Motor neuron (in vitro differentiated cells): ENCODE data around the gene AK9. TPM values are rescaled to one million over a fixed set of nuclear protein-coding genes. Genes with fewer than 3 reads are reported as not detected.
"Not testable (repeated sequence)": the region's sequence is repeated elsewhere in the genome, so short reads cannot be mapped to it uniquely, and the experiment has no call there.

Experiments used
- ATAC-seq, 8 experiments: fragments of 200-7000 bp; cut with Tn5 transposase; replicated peaks in 6 of 8; 2 replicates each; pipeline ENCODE4 v1.8.0; 2021; ENCODE audit warnings: mild to moderate bottlenecking in 8 of 8, moderate library complexity in 8 of 8
- H3K27ac ChIP-seq, 2 donors: fragments of 250-450 bp; sonication (Bioruptor Pico); 2 replicates each; pipeline ENCODE4 v1.9.0; 2021; ENCODE audit warnings: antibody characterized with exemption in 2 of 2, mild to moderate bottlenecking in 2 of 2, moderate library complexity in 1 of 2
- H3K4me1 ChIP-seq, 2 donors: fragments of 250-450 bp; sonication (Bioruptor Pico); replicated peaks in 1 of 2; 2 replicates each; pipeline ENCODE4 v1.6.1; 2021; ENCODE audit warnings: antibody characterized with exemption in 2 of 2, mild to moderate bottlenecking in 2 of 2, moderate library complexity in 1 of 2
- H3K4me3 ChIP-seq, 5 donors: fragments of 250-450 bp; sonication (Bioruptor Pico); 2 replicates each; pipeline ENCODE4 v1.9.0; 2021; ENCODE audit warnings: antibody characterized with exemption in 5 of 5, mild to moderate bottlenecking in 5 of 5, moderate library complexity in 4 of 5
- WGBS, 10 experiments: fragments of 450-650 bp; shearing (Covaris generic); methylation state at CpG; one replicate each; pipeline ENCODE4 v1.0.0; 2022; 5-methylcytosine and 5-hydroxymethylcytosine counted together
- in situ Hi-C, 9 experiments: fragments of 400-800 bp; cut with MboI; loops; one replicate each; pipeline ENCODE4 v1.15.0; 2021; ENCODE audit warnings: low sequenced_read_pairs in 9 of 9, low pct_unique_long_range_greater_than_20kb in 2 of 9; ENCODE audit not compliant: unreplicated experiment in 9 of 9
- total RNA-seq, 8 experiments: library from RNA; unstranded; fragments of 300-600 nt; gene quantifications; 2 replicates each; pipeline versions ENCODE4 v1.2.3 to v1.2.4, GENCODE V29; 2022

Gene AK9
- total RNA-seq, 8 experiments from 2014 or later: 7.0 to 18.1 (median 13.3) TPM

DNA sequence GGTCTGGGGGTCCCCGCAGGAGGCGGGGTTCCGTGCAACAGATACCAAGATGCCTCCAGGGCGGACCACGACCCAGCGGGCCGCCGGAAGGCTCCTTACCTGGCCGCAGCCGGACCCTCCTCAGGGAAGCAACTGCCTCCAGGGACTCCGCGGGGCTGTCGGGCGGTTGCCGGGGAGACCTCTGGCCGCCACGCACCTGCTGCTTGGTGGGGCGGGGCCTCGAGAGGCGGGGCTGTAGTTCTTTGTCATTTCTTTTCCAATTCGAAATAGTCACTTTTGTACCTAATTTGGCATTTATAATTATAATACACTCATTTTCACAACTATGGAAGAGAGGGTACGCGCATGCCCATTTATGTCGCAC lies 647 bp downstream of the AK9 start:
- in situ Hi-C loops: loop anchor here in 2 of 9 experiments (10.0 to 25.0 kb wide), 3 partner anchors 96 to 178 kb away; no protein-coding TSS in a partner anchor
- Histone ChIP-seq H3K4me3 (peak overlapping the region; percentile 77 to 99 (median 91)), H3K4me1 (peaks cover 0 to 7% of the 10 kb centered on the region in 2 donors), H3K27ac (peak overlapping the region in 1 of 2 donors; percentile 69)
- 0% methylated on average over 3 to 10 of the region's 24 CpGs; no CpG with 5 or more reads in 6 of the 10 experiments for WGBS, 10 experiments
- ATAC-seq: peak in 7 of 8 experiments; percentile 1 to 49 (median 27)

GRCh38 chr6:109687271-109687761 lies 3.7 kb downstream of the AK9 start:
- peaks cover 0 to 6% of the 10 kb centered on the region in 2 donors for H3K4me1 ChIP-seq
- in situ Hi-C loops: loop anchor here in 1 of 9 experiments (25.0 kb wide), 1 partner anchor 175 kb away; no protein-coding TSS in a partner anchor
- ATAC-seq: peak in 2 of 8 experiments; percentile 7 to 18
- no peak overlapping the region for H3K27ac ChIP-seq
- 0 to 100% (median 58%) methylated on average over 1 to 2 of the region's 2 CpGs; no CpG with 5 or more reads in 5 of the 10 experiments for WGBS, 10 experiments
- no peak overlapping the region for H3K4me3 ChIP-seq

GRCh38 chr6:109686566-109687265 lies 4.3 kb downstream of the AK9 start:
- Histone ChIP-seq H3K4me1 (no peaks in the 10 kb centered on the region), H3K4me3 (no peak overlapping the region), H3K27ac (no peak overlapping the region)
- WGBS, 10 experiments: 43 to 100% (median 100%) methylated on average over 1 of the region's 1 CpG; no CpG with 5 or more reads in 5 of the 10 experiments
- no peak for ATAC-seq
- in situ Hi-C loops: loop anchor here in 1 of 9 experiments (25.0 kb wide), 1 partner anchor 174 kb away; no protein-coding TSS in a partner anchor

GRCh38 chr6:109678661-109679505 lies 12.1 kb downstream of the AK9 start:
- WGBS, 10 experiments: 32 to 83% (median 61%) methylated on average over 1 to 3 of the region's 15 CpGs; no CpG with 5 or more reads in 4 of the 10 experiments

GRCh38 chr6:109678240-109678639 lies 12.8 kb downstream of the AK9 start:
- Histone ChIP-seq H3K4me1 (peaks cover 0 to 5% of the 10 kb centered on the region in 2 donors), H3K27ac (no peak overlapping the region), H3K4me3 (no peak overlapping the region)
- ATAC-seq: no peak
- 29 to 85% (median 73%) methylated on average over 1 to 4 of the region's 4 CpGs; no CpG with 5 or more reads in 1 of the 10 experiments for whole genome bisulfite sequencing, 10 experiments
- in situ Hi-C loops: loop anchor here in 1 of 9 experiments (25.0 kb wide), 1 partner anchor 166 kb away; no protein-coding TSS in a partner anchor

More at GRCh38 chr6:109678661-109679505, 12.1 kb downstream of the AK9 start:
- in situ Hi-C loops: loop anchor here in 1 of 9 experiments (25.0 kb wide), 1 partner anchor 167 kb away; no protein-coding TSS in a partner anchor
- not testable (repeated sequence) for H3K4me1 ChIP-seq
- peak in 6 of 8 experiments; percentile 37 to 100 (median 84) for ATAC-seq
- Histone ChIP-seq H3K27ac (peak overlapping the region; percentile 59 to 74), H3K4me3 (peak overlapping the region in 3 of 5 donors; percentile 13 to 21 (median 20))

DNA sequence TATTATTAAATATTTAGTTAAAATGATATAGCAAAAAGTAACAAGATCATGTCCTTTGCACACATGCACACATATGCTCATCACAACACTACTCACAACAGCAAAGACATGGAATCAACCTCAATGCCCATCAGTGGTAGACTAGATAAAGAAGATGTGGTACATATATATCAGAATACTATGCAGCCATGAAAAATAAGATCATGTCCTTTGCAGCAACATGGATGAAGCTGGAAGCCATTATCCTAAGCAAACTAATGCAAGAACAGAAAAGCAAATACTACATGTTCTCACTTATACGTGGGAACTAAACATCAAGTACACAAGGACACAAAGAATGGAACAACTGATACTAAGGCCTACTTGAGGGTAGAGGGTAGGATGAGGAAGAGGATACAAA lies 14.3 kb downstream of the AK9 start:
- Histone ChIP-seq H3K27ac (no peak overlapping the region), H3K4me3 (no peak overlapping the region), H3K4me1 (peaks cover 0 to 5% of the 10 kb centered on the region in 2 donors)
- ATAC-seq: no peak
- 38 to 100% (median 100%) methylated on average over 1 of the region's 1 CpG; no CpG with 5 or more reads in 1 of the 10 experiments for WGBS, 10 experiments
- in situ Hi-C loops: loop anchor here in 1 of 9 experiments (25.0 kb wide), 1 partner anchor 164 kb away; no protein-coding TSS in a partner anchor

DNA sequence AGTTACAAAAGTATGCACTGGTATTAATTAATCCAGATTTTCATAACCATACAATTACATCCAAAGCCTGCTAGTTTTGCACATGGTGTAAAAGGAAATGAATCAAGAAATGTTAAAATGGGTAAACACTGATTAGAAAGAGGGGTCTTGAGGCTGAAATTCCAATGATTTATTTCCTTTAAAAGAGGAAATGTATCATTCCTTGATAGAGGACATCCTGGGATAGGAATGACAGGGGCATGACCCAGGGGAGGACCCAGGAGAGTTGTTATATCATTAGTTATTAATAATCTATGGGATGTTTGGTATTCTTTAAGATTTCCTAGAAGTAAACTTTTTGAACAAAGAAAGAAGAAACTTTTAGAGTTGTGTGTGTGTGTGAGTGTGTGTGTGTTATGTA lies 18.2 kb downstream of the AK9 start:
- in situ Hi-C loops: no loop called here
- Histone ChIP-seq H3K27ac (no peak overlapping the region), H3K4me3 (no peak overlapping the region), H3K4me1 (no peaks in the 10 kb centered on the region)
- ATAC-seq: no peak

- in situ Hi-C loops: no loop called here
- peak in 3 of 8 experiments; percentile 94 to 95 (median 95) for ATAC-seq
- no peak overlapping the region for H3K4me3 ChIP-seq
- H3K27ac ChIP-seq: no peak overlapping the region
- no peaks in the 10 kb centered on the region for H3K4me1 ChIP-seq
- WGBS, 10 experiments: 0 to 100% (median 78%) methylated on average over 1 of the region's 1 CpG; no CpG with 5 or more reads in 3 of the 10 experiments
Observed at GRCh38 chr6:109672175-109672574, 18.8 kb downstream of the AK9 start.

- Histone ChIP-seq H3K4me3 (no peak overlapping the region), H3K4me1 (no peaks in the 10 kb centered on the region), H3K27ac (no peak overlapping the region)
- in situ Hi-C loops: no loop called here
- ATAC-seq: peak in 3 of 8 experiments; percentile 70 to 76 (median 74)
- 0 to 100% (median 58%) methylated on average over 1 to 2 of the region's 2 CpGs for WGBS, 10 experiments
Observed at GRCh38 chr6:109671733-109672132, 19.3 kb downstream of the AK9 start.

DNA sequence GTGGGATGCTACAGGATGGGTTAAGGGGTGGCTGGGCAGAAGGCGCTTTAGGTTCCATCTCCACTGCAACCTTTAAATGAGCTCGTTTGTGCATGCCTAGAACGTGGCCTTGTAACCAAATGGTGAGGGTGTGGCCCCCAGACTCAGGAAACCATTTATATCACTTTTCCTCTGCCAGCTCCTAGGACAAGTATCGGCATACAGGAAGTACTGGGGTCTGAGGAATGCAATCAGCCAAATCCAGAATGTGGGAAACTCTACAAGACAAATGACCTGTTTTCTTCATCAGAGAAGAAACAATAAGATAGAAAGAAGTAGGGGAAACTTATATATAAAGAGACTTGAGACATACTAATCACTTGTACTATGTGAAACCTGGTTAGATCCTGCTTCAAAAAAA lies 21.2 kb downstream of the AK9 start:
- ATAC-seq: no peak
- WGBS, 10 experiments: 64 to 100% (median 86%) methylated on average over 1 to 4 of the region's 4 CpGs; no CpG with 5 or more reads in 1 of the 10 experiments

DNA sequence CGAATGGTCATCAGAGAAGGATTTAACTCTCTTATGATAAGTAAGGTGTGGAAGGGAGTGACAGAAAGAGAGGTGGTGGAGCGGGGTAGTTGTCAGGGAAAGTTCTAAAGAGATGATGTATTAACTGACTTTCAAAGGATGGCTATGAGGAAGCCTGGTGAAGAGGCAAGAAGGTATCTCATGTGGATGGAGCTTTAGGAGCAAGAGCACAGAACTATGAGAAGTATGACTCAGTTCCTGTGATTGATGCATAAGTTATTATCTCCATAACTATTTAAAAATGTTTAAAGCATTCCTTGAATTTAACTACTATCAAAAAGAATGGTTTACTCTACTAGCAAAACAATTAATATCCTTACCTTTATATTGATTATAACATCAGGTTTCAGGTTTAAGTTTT lies 28.8 kb downstream of the AK9 start:
- H3K27ac ChIP-seq: no peak overlapping the region
- WGBS, 10 experiments: 63 to 100% (median 87%) methylated on average over 1 to 2 of the region's 2 CpGs; no CpG with 5 or more reads in 2 of the 10 experiments
- in situ Hi-C loops: no loop called here
- H3K4me3 ChIP-seq: no peak overlapping the region
- H3K4me1 ChIP-seq: no peaks in the 10 kb centered on the region
- ATAC-seq: no peak

More for the DNA sequence above, 21.2 kb downstream of the AK9 start:
- no peaks in the 10 kb centered on the region for H3K4me1 ChIP-seq
- H3K4me3 ChIP-seq: no peak overlapping the region
- no peak overlapping the region for H3K27ac ChIP-seq
- in situ Hi-C loops: no loop called here

- WGBS, 10 experiments: 20 to 83% (median 48%) methylated on average over 1 of the region's 1 CpG; no CpG with 5 or more reads in 6 of the 10 experiments
- Histone ChIP-seq H3K27ac (no peak overlapping the region), H3K4me1 (no peaks in the 10 kb centered on the region), H3K4me3 (no peak overlapping the region)
- ATAC-seq: peak in 1 of 8 experiments; percentile 17
- in situ Hi-C loops: no loop called here
Observed at GRCh38 chr6:109660526-109661320, 30.3 kb downstream of the AK9 start.
